DMS153 treated with DMSO at 0.1 percent for 48 hours (cell line): Measurements from ENCODE around the gene ATP11C.
"Not testable (repeated sequence)": the region's sequence is repeated elsewhere in the genome, so short reads cannot be mapped to it uniquely, and the experiment has no call there.

Source experiments
- DNase-seq: peaks from one replicate; lab custom pipeline; 2025; ENCODE audit not compliant: unreplicated experiment; lab: John Stamatoyannopoulos, UW

The ATP11C gene

GRCh38 chrX:139864640-139865039 lies 68.2 kb downstream of the ATP11C start:
- DNase-seq, result no peak

- no peak for DNase-seq
These were observed 70.6 kb downstream of the ATP11C start for GRCh38 chrX:139862208-139862607.

GRCh38 chrX:139856826-139857225 lies 76.0 kb downstream of the ATP11C start:
- not testable (repeated sequence) for DNase-seq

GRCh38 chrX:139851730-139852129 lies 81.1 kb downstream of the ATP11C start:
- DNase-seq, result no peak

DNA sequence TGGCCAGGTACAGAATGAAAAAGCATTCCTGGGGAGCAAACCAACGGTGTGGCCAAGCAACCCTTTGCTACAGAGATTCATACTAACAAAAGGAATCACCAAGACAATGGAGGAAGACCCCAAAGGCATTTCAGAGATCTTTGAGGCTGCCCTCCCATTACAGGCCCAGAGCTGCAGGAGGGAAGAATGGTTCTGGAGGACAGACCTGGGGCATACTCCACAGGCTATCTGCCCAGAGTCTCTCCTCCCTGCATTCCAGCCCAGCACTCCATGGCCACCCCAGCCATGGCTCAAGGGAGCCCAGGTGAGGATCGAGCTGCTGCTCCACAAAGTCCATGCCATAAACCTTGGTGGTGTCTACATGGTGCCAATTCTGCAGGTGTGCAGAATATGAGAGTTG lies 81.9 kb downstream of the ATP11C start:
- no peak for DNase-seq

DNA sequence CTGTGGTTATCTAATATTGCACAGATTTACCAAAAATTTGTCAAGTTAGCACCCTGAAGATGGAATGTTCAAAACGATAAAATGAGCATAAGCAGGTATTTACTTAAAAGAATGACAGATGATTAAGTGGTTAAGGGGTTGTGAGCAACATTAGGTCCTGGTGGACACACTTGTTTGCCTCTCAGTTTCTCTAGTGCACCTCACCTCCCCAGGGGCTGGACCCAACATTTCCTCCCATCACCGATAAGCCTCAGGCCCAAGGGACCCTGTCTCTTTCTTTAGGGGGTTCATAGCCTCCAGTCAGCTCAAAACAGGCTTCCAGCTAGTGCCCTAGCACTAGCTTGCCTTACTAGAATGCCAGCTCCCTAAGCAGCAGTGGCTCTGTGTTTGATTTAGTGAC lies 88.0 kb downstream of the ATP11C start:
- DNase-seq, result no peak

- peak; percentile 9 for DNase-seq
These were observed 88.7 kb downstream of the ATP11C start for GRCh38 chrX:139844163-139844562.

GRCh38 chrX:139842326-139843185 lies 90.3 kb downstream of the ATP11C start:
- DNase-seq, result no peak

DNA sequence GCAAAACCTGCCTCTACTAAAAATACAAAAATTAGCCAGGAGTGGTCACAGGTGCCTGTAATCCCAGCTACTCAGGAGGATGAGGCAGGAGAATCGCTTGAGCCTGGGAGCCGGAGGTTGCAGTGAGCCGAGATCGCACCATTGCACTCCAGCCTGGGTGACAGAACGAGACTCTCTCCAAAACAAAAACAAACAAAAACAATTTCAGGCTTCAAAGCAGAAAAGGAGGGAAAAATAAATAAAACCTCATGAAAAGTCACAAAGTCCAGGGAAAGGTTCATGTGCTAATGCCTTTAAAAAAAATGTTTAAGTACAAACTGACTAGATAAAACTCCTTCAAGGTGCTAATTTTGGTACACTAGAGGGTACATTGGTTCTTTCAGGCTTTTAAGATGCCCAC lies 96.5 kb downstream of the ATP11C start:
- DNase-seq, result not testable (repeated sequence)

DNA sequence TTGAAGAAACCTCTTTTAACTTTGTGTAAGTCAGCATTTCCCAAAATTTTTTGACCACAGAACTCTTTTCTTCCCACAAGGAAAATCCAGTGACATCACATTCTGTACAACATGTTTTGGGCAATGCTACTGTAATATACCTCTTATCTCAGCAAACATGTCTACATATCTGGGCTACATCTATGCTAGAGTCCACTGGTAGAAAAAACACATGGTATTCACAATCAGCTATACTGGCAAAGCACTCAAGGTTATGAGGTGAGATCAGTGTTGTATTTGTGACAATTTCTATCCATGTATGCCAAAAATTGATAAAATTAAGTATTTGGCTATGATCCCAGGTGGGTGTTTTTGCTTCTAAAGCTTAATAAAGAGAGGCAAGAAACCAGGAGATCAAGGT lies 98.0 kb downstream of the ATP11C start:
- no peak for DNase-seq

DNA sequence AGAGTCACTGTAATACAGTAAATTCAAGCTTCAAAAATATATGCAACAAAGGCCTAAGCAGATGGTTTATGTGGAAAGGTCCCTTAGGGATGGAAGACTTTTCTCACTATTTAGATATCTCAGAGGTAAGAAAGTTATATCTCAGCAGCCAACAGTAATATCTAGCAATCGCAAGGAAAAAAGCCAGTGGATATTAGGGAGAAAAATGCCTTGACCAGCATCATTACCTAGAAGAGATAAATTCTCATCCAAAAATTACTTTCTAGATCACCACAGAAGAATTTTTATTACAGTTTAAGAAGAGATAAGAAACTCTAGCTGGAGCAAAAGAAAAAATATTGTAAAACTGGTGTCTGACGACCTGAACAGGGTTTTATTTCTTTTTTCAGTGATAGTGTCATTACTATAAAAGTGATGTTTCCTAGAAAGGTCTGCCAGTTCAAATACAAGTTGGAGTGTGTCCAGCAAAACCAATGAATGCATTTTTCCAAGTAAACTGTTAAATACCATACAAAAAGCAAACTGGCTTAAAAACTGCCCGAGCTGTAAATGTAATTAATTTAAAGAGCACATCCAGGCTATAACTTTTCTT lies 100.0 kb downstream of the ATP11C start:
- no peak for DNase-seq

- no peak for DNase-seq
These were observed 101.0 kb downstream of the ATP11C start for GRCh38 chrX:139831675-139832456.

GRCh38 chrX:139831017-139831416 lies 101.8 kb downstream of the ATP11C start:
- no peak for DNase-seq

GRCh38 chrX:139828830-139829229 lies 104.0 kb downstream of the ATP11C start:
- no peak for DNase-seq

- DNase-seq, result no peak
These were observed 104.8 kb downstream of the ATP11C start for GRCh38 chrX:139828033-139828432.

DNA sequence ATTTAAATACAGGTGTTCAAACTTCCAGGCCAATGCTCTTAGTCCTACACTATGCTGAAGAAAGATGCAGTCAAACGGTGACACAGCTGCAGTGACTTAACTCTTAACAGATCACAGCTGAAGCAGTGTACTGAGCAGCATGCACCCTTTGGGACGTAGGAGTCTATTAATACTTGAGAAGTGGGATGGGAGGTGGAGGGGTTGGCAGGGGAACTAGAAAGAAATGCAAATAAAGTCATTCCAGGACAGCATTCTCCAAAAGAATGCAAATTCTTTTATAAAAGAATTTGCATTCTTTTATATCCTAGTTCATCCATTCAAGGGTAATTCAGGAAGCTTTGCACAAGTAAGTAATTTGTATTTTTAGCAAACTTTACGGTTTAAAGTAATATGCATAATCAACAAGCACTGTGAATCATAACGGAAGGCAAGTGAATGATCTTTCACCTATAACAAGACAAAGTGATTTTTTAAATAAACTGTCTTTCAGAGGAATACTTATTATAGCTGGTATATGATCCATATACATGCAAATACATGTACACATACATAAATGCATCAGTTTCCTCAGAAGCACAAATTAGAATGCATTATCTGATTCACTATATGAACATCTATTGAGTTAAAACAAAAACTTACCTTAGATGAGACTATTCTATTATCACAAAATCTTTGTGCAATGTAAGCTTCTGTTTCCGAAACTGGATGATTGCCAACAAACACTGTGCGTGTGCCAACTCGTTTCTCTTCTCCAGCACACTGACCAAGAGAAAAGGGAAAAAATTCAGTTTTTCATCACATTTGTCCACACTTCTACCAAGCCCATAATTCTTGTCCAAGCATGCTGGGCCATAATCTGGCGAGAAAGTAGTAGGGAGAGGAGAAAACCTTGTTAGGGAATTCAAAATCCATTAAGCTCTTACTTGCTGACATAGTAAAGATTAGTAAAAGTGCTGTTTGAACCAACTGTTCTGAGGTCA lies 106.5 kb downstream of the ATP11C start:
- DNase-seq, result no peak

DNA sequence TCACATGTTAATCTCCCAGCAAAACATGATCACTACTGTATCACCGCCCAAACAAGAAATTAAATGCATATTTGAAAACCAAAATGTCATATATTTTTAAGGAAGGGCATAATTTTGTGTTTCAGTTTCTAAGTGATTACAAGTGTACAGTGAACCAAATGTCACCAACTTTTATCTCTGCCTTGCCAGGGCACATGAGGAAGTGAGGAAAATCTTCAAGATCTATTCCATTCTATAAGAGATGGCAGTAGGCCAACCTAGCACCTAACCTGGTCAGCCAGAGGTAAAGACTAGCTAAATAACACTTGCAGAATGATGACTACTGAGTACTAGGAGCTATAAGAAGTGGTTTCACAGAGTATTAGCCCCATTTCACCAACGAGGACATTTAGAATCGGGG lies 107.2 kb downstream of the ATP11C start:
- no peak for DNase-seq

- DNase-seq, result no peak
These were observed 109.0 kb downstream of the ATP11C start for GRCh38 chrX:139823806-139824205.

DNA sequence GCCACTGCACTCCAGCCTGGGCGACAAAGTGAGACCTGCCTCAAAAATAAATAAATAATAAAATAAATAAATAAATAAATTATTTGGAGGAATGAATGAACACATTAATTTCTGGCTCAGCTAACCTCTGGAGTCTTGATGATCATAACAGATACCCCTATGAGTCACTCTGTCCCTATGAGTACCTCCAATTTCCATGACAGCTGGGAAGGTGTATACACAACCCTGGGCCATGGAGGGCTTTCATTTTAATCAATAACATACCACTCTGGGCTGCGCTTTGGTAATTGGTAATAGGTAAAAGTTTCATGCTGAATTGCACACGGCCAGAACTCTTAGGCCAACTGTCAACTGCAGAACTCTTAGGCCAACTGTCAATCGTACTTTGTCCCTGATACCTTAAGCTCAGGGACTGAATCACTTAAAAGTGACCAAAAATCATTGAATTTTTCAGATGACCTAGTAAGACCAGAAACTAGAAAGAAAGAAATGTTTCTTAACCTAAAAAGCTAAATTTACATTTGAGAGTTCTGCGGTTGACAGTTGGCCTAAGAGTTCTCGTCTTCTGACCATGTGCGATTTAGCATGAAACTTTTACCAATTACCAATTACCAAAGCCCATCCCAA lies 112.4 kb downstream of the ATP11C start:
- no peak for DNase-seq

DNA sequence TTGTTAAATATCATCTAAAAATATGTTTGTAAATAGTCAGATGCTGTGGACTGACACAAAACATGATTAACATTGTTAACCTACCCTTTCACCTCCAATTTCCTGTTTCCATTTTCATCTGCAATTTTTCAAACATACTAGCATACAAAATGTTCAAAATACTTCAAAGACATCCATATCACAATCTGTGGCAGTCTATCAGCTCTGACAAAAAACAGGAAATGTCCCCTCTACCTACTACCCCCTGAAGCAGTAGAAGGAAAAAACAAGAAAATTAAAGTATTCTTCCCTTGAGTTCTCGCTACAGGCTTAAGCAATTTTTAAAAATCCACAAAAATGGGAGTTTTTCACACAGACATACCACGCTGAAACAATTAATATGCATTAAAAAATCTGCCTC lies 116.6 kb downstream of the ATP11C start:
- DNase-seq, result no peak
